HCT116 (cell line): ENCODE results near the gene FAM9B. TPM values are rescaled to one million over a fixed set of nuclear protein-coding genes. Genes with fewer than 3 reads are reported as not detected.

Experiments used
- ATAC-seq: fragments of 200-7000 bp; cut with Tn5 transposase; 2 replicates; pipeline ENCODE4 v1.9.1; 2020; ENCODE audit warnings: mild to moderate bottlenecking, moderate library complexity
- Bru-seq: library from RNA; stranded (reverse); fragments of 400-500 nt; gene quantifications from one replicate; lab custom pipeline; 2021; lab: Mats Ljungman, UMichigan
- BruChase-seq, 2 experiments: library from RNA; stranded (reverse); fragments of 400-500 nt; gene quantifications; one replicate each; lab custom pipeline; 2021; lab: Mats Ljungman, UMichigan
- BruUV-seq: library from RNA; stranded (reverse); fragments of 400-500 nt; replicated peaks from 2 replicates; lab custom pipeline; 2021; lab: Mats Ljungman, UMichigan
- CTCF ChIA-PET: fragments of 300-600 bp; sonication (Branson Sonifier 250); formaldehyde crosslinking; loops from one replicate; lab custom pipeline; 2021; ENCODE audit warnings: antibody characterized with exemption; lab: Charles Lee
- POLR2A ChIA-PET: fragments of 300-600, 350-600 bp; sonication (Branson Sonifier 250); formaldehyde crosslinking; loops from one replicate; lab custom pipeline; 2021; ENCODE audit warnings: antibody characterized with exemption; lab: Charles Lee
- RAD21 ChIA-PET, 2 experiments: fragments of 300-600 bp; sonication (Branson Sonifier 250); formaldehyde crosslinking; loops; one replicate each; lab custom pipeline; 2023; ENCODE audit warnings: low total read pairs in 2 of 2; ENCODE audit not compliant: uncharacterized antibody in 2 of 2, unreplicated experiment in 2 of 2, low non-redundant PET in 1 of 2; lab: Charles Lee
- DNase-seq: peaks from one replicate; pipeline ENCODE4 v3.0.0-alpha.2; 2010; ENCODE audit warnings: low read depth, low spot score
- H2AFZ ChIP-seq: fragments of 200-600 bp; shearing (Covaris generic), sonication (generic); 2 replicates; pipeline ENCODE4 v1.6.1; 2017; ENCODE audit warnings: low read depth, mixed run types, mixed read lengths, antibody characterized with exemption, low read length; ENCODE audit not compliant: poor library complexity, severe bottlenecking
- H3K27ac ChIP-seq: 2 replicates; pipeline ENCODE4 v1.5.1; 2012; ENCODE audit warnings: low read depth, low read length
- H3K27me3 ChIP-seq: fragments of 200-600 bp; sonication (generic); 2 replicates; pipeline ENCODE4 v1.6.1; 2016; ENCODE audit warnings: mixed run types, low read length, mixed read lengths; ENCODE audit not compliant: insufficient read depth
- H3K36me3 ChIP-seq, 2 experiments: fragments of 200-500 bp in 1 of 2; fragments of 200-600 bp in 1 of 2; sonication (Bioruptor generic) in 1 of 2; sonication (generic) in 1 of 2; 2 replicates each; pipeline versions ENCODE4 v1.5.1 to v1.6.1; 2014 to 2016; ENCODE audit warnings: low read length in 2 of 2, inconsistent platforms in 1 of 2, mixed read lengths in 1 of 2, mixed run types in 1 of 2; ENCODE audit not compliant: insufficient read depth in 2 of 2, control insufficient read depth in 1 of 2
- H3K4me1 ChIP-seq, 2 experiments: fragments of 200-600 bp in 1 of 2; sonication (generic) in 1 of 2; 2 replicates each; pipeline versions ENCODE4 v1.5.1 to v1.6.1; 2012 to 2017; ENCODE audit warnings: low read length in 2 of 2, inconsistent platforms in 1 of 2, mild to moderate bottlenecking in 1 of 2, mixed read lengths in 1 of 2, mixed run types in 1 of 2, moderate library complexity in 1 of 2; ENCODE audit not compliant: insufficient read depth in 2 of 2, control insufficient read depth in 1 of 2
- H3K4me2 ChIP-seq: fragments of 200-600 bp; sonication (generic); 2 replicates; pipeline ENCODE4 v1.6.1; 2017; ENCODE audit warnings: mixed run types, low read length, mixed read lengths
- H3K4me3 ChIP-seq, 2 experiments: fragments of 200-600 bp in 1 of 2; sonication (generic) in 1 of 2; replicated peaks in 1 of 2; 2 replicates each; pipeline ENCODE4 v1.5.1; 2011 to 2016; ENCODE audit warnings: low read length in 2 of 2, control low read depth in 1 of 2, low read depth in 1 of 2, mild to moderate bottlenecking in 1 of 2, mixed read lengths in 1 of 2, mixed run types in 1 of 2
- H3K79me2 ChIP-seq: fragments of 200-600 bp; sonication (generic); 2 replicates; pipeline ENCODE4 v1.6.1; 2017; ENCODE audit warnings: mild to moderate bottlenecking, mixed run types, low read length, moderate library complexity, mixed read lengths; ENCODE audit not compliant: insufficient read depth
- H3K9ac ChIP-seq: fragments of 200-600 bp; sonication (generic); 2 replicates; pipeline ENCODE4 v1.6.1; 2016; ENCODE audit warnings: low read length, mixed read lengths
- H3K9me2 ChIP-seq: fragments of 200-600 bp; sonication (generic), shearing (Covaris generic); 2 replicates; pipeline ENCODE4 v1.6.1; 2017; ENCODE audit warnings: mixed run types, mild to moderate bottlenecking, moderate library complexity; ENCODE audit not compliant: insufficient read depth
- H3K9me3 ChIP-seq, 2 experiments: fragments of 200-500 bp in 1 of 2; fragments of 200-600 bp in 1 of 2; sonication (Bioruptor generic) in 1 of 2; sonication (generic) in 1 of 2; 2 replicates each; pipeline ENCODE4 v1.6.1; 2014 to 2017; ENCODE audit warnings: low read length in 2 of 2, mixed read lengths in 2 of 2, inconsistent platforms in 1 of 2, low read depth in 1 of 2, mild to moderate bottlenecking in 1 of 2, mixed run types in 1 of 2, moderate library complexity in 1 of 2; ENCODE audit not compliant: control insufficient read depth in 1 of 2, insufficient read depth in 1 of 2
- H4K20me1 ChIP-seq: fragments of 200-600 bp; sonication (generic), shearing (Covaris generic); 2 replicates; pipeline ENCODE4 v1.6.1; 2017; ENCODE audit warnings: mixed run types, mild to moderate bottlenecking, moderate library complexity; ENCODE audit not compliant: insufficient read depth
- CBX3 ChIP-seq: IDR thresholded peaks from 2 replicates; pipeline ENCODE4 v1.6.1; 2012; ENCODE audit warnings: low read depth
- CEBPB ChIP-seq: IDR thresholded peaks from 2 replicates; pipeline ENCODE4 v1.6.1; 2012; ENCODE audit warnings: low read depth
- ELF1 ChIP-seq: IDR thresholded peaks from 2 replicates; pipeline ENCODE4 v1.6.1; 2012; ENCODE audit warnings: low read depth, borderline replicate concordance
- EZH2 ChIP-seq: fragments of 200-600 bp; sonication (generic); IDR thresholded peaks from 2 replicates; pipeline ENCODE4 v1.6.1; 2017; ENCODE audit warnings: antibody characterized with exemption, mixed run types
- EZH2phosphoT487 ChIP-seq: fragments of 200-600 bp; IDR thresholded peaks from 2 replicates; pipeline ENCODE4 v1.6.1; 2018; ENCODE audit warnings: antibody characterized with exemption, borderline replicate concordance
- FOSL1 ChIP-seq: IDR thresholded peaks from 2 replicates; pipeline ENCODE4 v1.6.1; 2012; ENCODE audit warnings: low read depth
- POLR2A ChIP-seq: IDR thresholded peaks from 2 replicates; pipeline ENCODE4 v1.7.0; 2011; ENCODE audit warnings: borderline replicate concordance; ENCODE audit not compliant: insufficient read depth, insufficient read length; ENCODE audit errors: extremely low read depth
- RAD21 ChIP-seq: IDR thresholded peaks from 2 replicates; pipeline ENCODE4 v1.6.1; 2012; ENCODE audit warnings: low read depth, mild to moderate bottlenecking
- SIN3A ChIP-seq: IDR thresholded peaks from 2 replicates; pipeline ENCODE4 v1.6.1; 2012; ENCODE audit warnings: low read depth
- SP1 ChIP-seq: IDR thresholded peaks from 2 replicates; pipeline ENCODE4 v1.6.1; 2012; ENCODE audit warnings: low read depth
- TCF7L2 ChIP-seq: IDR thresholded peaks from 2 replicates; pipeline ENCODE4 v1.7.0; 2011; ENCODE audit warnings: borderline replicate concordance, inconsistent platforms; ENCODE audit not compliant: insufficient read depth, insufficient read length; ENCODE audit errors: extremely low read depth
- YY1 ChIP-seq: IDR thresholded peaks from 2 replicates; pipeline ENCODE4 v1.6.1; 2011; ENCODE audit warnings: low read length, low read depth, moderate library complexity, mild to moderate bottlenecking; ENCODE audit not compliant: insufficient replicate concordance; ENCODE audit errors: extremely low read depth
- ZNF274 ChIP-seq: fragments of 200-500 bp; sonication (Bioruptor generic); IDR thresholded peaks from 2 replicates; pipeline ENCODE4 v1.6.1; 2014; ENCODE audit warnings: mild to moderate bottlenecking, low read depth, low read length, inconsistent platforms
- intact Hi-C: fragments of 100-400 bp; cut with micrococcal nuclease; formaldehyde crosslinking; loops from 2 replicates; pipeline ENCODE4 v1.10.0; 2022
- long read RNA-seq: library from polyadenylated mRNA; unstranded; transcript quantifications from one replicate; pipeline ENCODE4 v2.0.0, GENCODE V29; 2021; ENCODE audit not compliant: unreplicated experiment
- polyA plus RNA-seq: library from polyadenylated mRNA; unstranded; fragments of >200 nt; gene quantifications from 2 replicates; pipeline ENCODE4 v1.2.1, GENCODE V29; 2012; ENCODE audit warnings: missing spikeins
- total RNA-seq: library from RNA; stranded (reverse); gene quantifications from one replicate; pipeline ENCODE4 v1.2.1, GENCODE V29; 2021; ENCODE audit not compliant: unreplicated experiment
- TF ChIP-seq, protein P1 (sequence below), 3 experiments: fragments of 200-600 bp in 1 of 3; sonication (generic) in 1 of 3; IDR thresholded peaks in 2 of 3; conservative IDR thresholded peaks in 1 of 3; 2 replicates each; pipeline ENCODE4 v1.5.1; 2012 to 2017; ENCODE audit warnings: low read depth in 2 of 3, low read length in 2 of 3, antibody characterized with exemption in 1 of 3, borderline replicate concordance in 1 of 3, control low read depth in 1 of 3, mild to moderate bottlenecking in 1 of 3, mixed read lengths in 1 of 3, mixed run types in 1 of 3, moderate library complexity in 1 of 3; ENCODE audit not compliant: insufficient read depth in 1 of 3
- TF ChIP-seq, protein P2 (sequence below): IDR thresholded peaks from 2 replicates; pipeline ENCODE4 v1.6.1; 2012
- TF ChIP-seq, protein P3 (sequence below): IDR thresholded peaks from 2 replicates; pipeline ENCODE4 v1.6.1; 2012; ENCODE audit warnings: low read depth

FAM9B gene
- total RNA-seq (not detected), Bru-seq, nascent RNA (not detected), BruChase-seq, experiment 1, labeled RNA remaining after a 6-hour chase (not detected), BruChase-seq, experiment 2, labeled RNA remaining after a 2-hour chase (not detected)
- polyA plus RNA-seq: not detected in 2 replicates
- long read RNA-seq: 0 reads

DNA sequence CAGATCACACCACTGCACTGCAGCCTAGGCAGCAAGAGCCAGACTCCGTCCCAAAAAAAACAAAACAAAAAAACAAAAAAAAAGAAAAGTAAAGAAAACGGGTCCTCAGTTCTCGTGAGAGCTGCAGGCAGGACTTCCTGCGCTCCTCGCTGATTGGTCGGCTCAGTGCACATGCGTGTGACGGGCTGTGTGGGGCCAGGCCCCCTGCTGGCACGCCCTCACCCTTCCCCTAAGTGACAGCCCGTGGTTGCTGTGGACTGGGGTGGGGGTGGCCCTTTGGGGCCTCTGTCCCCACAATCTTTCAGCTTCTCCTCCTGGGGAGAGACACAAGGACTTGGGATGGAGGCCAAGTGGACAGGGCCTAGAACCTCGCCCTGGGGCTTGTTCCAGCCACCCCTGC lies at the start of gene FAM9B:
Gene FAM9B, minus strand, starts transcription at position 139 of the 400 bp plus-strand sequence. CDS start 1,141 bp downstream, outside the sequence.
- no peak within 1 kb of the TSS for H3K27ac ChIP-seq
- no peaks in the 10 kb centered on the region for H3K9me2 ChIP-seq
- no peaks in the 10 kb centered on the region for H3K36me3 ChIP-seq
- no peaks in the 10 kb centered on the region for H3K9me3 ChIP-seq
- intact Hi-C loops: no loop called here
- H3K4me3 ChIP-seq: no peak within 1 kb of the TSS
- CTCF ChIA-PET: no interaction called here
- no peaks in the 10 kb centered on the region for H3K27me3 ChIP-seq
- TF ChIP-seq CBX3 (no peak), YY1 (no peak), SP1 (no peak), ELF1 (no peak), CEBPB (no peak), POLR2A (no peak), FOSL1 (no peak), EZH2phosphoT487 (no peak), EZH2 (no peak), TCF7L2 (no peak), ZNF274 (no peak), SIN3A (no peak), RAD21 (no peak)
- TF ChIP-seq, protein P1, sequence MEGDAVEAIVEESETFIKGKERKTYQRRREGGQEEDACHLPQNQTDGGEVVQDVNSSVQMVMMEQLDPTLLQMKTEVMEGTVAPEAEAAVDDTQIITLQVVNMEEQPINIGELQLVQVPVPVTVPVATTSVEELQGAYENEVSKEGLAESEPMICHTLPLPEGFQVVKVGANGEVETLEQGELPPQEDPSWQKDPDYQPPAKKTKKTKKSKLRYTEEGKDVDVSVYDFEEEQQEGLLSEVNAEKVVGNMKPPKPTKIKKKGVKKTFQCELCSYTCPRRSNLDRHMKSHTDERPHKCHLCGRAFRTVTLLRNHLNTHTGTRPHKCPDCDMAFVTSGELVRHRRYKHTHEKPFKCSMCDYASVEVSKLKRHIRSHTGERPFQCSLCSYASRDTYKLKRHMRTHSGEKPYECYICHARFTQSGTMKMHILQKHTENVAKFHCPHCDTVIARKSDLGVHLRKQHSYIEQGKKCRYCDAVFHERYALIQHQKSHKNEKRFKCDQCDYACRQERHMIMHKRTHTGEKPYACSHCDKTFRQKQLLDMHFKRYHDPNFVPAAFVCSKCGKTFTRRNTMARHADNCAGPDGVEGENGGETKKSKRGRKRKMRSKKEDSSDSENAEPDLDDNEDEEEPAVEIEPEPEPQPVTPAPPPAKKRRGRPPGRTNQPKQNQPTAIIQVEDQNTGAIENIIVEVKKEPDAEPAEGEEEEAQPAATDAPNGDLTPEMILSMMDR (IDR thresholded peaks at IDR 0.05 in 2 of 3, conservative IDR thresholded peaks at IDR 0.05 in 1 of 3; ENCODE audit: borderline replicate concordance in 1 of 3, insufficient read depth in 1 of 3, low read depth in 2 of 3, low read length in 2 of 3): no peak
- TF ChIP-seq, protein P2, sequence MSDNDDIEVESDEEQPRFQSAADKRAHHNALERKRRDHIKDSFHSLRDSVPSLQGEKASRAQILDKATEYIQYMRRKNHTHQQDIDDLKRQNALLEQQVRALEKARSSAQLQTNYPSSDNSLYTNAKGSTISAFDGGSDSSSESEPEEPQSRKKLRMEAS: no peak
- TF ChIP-seq, protein P3, sequence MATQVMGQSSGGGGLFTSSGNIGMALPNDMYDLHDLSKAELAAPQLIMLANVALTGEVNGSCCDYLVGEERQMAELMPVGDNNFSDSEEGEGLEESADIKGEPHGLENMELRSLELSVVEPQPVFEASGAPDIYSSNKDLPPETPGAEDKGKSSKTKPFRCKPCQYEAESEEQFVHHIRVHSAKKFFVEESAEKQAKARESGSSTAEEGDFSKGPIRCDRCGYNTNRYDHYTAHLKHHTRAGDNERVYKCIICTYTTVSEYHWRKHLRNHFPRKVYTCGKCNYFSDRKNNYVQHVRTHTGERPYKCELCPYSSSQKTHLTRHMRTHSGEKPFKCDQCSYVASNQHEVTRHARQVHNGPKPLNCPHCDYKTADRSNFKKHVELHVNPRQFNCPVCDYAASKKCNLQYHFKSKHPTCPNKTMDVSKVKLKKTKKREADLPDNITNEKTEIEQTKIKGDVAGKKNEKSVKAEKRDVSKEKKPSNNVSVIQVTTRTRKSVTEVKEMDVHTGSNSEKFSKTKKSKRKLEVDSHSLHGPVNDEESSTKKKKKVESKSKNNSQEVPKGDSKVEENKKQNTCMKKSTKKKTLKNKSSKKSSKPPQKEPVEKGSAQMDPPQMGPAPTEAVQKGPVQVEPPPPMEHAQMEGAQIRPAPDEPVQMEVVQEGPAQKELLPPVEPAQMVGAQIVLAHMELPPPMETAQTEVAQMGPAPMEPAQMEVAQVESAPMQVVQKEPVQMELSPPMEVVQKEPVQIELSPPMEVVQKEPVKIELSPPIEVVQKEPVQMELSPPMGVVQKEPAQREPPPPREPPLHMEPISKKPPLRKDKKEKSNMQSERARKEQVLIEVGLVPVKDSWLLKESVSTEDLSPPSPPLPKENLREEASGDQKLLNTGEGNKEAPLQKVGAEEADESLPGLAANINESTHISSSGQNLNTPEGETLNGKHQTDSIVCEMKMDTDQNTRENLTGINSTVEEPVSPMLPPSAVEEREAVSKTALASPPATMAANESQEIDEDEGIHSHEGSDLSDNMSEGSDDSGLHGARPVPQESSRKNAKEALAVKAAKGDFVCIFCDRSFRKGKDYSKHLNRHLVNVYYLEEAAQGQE: no peak
- no peak within 1 kb of the TSS for H3K4me2 ChIP-seq
- no peaks in the 10 kb centered on the region for H4K20me1 ChIP-seq
- no peak within 1 kb of the TSS for H2AFZ ChIP-seq
- RAD21 ChIA-PET: no interaction called here
- H3K4me1 ChIP-seq: no peaks in the 10 kb centered on the region
- H3K79me2 ChIP-seq: no peaks in the 10 kb centered on the region
- no peak within 1 kb of the TSS for H3K9ac ChIP-seq
- ATAC-seq (no peak), DNase-seq (no peak)
- POLR2A ChIA-PET: no interaction called here
- no TSS peak for BruUV-seq
